ENCODE measurements around the gene HLA-DMA. TPM values are rescaled to one million over a fixed set of nuclear protein-coding genes. Genes with fewer than 3 reads are reported as not detected.

HLA-DMA gene
- total and polyA plus RNA-seq, 2 of the 13 experiments (the other 11 are each of a cell fraction or from before 2014, with no cell fraction given): 0.70 to 0.71 TPM

DNA sequence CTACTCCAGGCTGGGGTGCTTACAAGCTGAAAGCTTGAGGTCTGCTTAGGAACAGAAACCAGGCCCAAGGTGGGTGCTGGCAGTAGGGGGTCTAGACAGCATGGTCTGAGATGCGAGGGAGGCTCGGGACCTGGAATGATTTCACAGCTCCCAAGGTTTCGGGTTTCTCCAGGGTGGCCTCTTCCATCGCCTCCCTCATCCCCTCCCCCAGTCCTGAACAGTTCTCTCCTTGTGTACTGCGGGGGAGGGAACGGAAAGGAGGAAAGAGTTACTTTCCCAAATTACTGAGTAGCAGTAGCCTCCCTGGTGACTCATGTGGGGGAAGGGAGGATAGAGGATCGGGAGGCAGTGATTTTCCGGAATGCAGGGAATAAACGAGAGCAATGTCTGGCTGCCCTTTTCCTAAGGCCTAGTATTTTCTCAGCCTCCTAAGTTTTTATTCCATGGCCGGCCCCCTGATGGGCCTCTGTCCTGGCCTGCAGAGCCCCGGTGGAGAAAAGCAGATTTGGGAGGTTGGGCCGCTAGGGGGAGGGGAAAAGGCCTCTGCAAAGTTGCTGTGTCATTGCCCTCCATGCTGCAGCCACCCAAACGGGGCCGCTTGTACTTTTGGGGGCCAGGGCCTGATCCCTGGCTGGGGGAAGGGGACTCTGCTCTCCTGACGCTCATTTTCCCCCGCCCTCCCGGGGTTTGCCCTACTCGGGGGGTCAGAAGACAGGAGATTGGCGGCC, 17.0 kb upstream of the HLA-DMA start (continued):
- TF ChIP-seq ZFX (CRISPR knock-in tag; IDR thresholded peaks at IDR 0.05; ENCODE audit: low read depth): peak; percentile 91
- no peak for TF ChIP-seq ZNF83 (CRISPR knock-in tag; IDR thresholded peaks at IDR 0.05; ENCODE audit: borderline replicate concordance)
- TF ChIP-seq ZBTB7B (CRISPR knock-in tag; IDR thresholded peaks at IDR 0.05): no peak; the same call in 1 of the 2 replicates
- no peak for TF ChIP-seq HMG20A (CRISPR knock-in tag; IDR thresholded peaks at IDR 0.05; ENCODE audit: borderline replicate concordance)
- TF ChIP-seq ZNF703 (CRISPR knock-in tag; IDR thresholded peaks at IDR 0.05; ENCODE audit: borderline replicate concordance): peak; percentile 60; the same call in 1 of the 2 replicates
- 0 out of 2 replicates have a peak, but pooled peaks have one; percentile 40 for TF ChIP-seq TEAD2 (CRISPR knock-in tag; IDR thresholded peaks at IDR 0.05)
- no peak for TF ChIP-seq SIX4 (CRISPR knock-in tag; IDR thresholded peaks at IDR 0.05)
- TF ChIP-seq, protein P1, sequence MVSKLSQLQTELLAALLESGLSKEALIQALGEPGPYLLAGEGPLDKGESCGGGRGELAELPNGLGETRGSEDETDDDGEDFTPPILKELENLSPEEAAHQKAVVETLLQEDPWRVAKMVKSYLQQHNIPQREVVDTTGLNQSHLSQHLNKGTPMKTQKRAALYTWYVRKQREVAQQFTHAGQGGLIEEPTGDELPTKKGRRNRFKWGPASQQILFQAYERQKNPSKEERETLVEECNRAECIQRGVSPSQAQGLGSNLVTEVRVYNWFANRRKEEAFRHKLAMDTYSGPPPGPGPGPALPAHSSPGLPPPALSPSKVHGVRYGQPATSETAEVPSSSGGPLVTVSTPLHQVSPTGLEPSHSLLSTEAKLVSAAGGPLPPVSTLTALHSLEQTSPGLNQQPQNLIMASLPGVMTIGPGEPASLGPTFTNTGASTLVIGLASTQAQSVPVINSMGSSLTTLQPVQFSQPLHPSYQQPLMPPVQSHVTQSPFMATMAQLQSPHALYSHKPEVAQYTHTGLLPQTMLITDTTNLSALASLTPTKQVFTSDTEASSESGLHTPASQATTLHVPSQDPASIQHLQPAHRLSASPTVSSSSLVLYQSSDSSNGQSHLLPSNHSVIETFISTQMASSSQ (IDR thresholded peaks at IDR 0.05; ENCODE audit: low read depth): no peak
- TF ChIP-seq, protein P1 (CRISPR knock-in tag; IDR thresholded peaks at IDR 0.05; ENCODE audit: borderline replicate concordance): peak; percentile 14; the same call in 1 of the 2 replicates
- TF ChIP-seq, protein P2, sequence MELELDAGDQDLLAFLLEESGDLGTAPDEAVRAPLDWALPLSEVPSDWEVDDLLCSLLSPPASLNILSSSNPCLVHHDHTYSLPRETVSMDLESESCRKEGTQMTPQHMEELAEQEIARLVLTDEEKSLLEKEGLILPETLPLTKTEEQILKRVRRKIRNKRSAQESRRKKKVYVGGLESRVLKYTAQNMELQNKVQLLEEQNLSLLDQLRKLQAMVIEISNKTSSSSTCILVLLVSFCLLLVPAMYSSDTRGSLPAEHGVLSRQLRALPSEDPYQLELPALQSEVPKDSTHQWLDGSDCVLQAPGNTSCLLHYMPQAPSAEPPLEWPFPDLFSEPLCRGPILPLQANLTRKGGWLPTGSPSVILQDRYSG (CRISPR knock-in tag; IDR thresholded peaks at IDR 0.05): peak; percentile 82
- TF ChIP-seq FOXA1 (IDR thresholded peaks at IDR 0.05): no peak
- TF ChIP-seq FOXA1 (CRISPR knock-in tag; IDR thresholded peaks at IDR 0.05): 0 out of 2 replicates have a peak, but pooled peaks have one; percentile 24
- TF ChIP-seq CHCHD3 (CRISPR knock-in tag; IDR thresholded peaks at IDR 0.05): 0 out of 2 replicates have a peak, but pooled peaks have one; percentile 16
- no peak for TF ChIP-seq ZNF460 (CRISPR knock-in tag; IDR thresholded peaks at IDR 0.05; ENCODE audit: borderline replicate concordance)
- TF ChIP-seq ARNTL (CRISPR knock-in tag; IDR thresholded peaks at IDR 0.05): peak; percentile 27; the same call in 1 of the 2 replicates
- TF ChIP-seq, protein P3, sequence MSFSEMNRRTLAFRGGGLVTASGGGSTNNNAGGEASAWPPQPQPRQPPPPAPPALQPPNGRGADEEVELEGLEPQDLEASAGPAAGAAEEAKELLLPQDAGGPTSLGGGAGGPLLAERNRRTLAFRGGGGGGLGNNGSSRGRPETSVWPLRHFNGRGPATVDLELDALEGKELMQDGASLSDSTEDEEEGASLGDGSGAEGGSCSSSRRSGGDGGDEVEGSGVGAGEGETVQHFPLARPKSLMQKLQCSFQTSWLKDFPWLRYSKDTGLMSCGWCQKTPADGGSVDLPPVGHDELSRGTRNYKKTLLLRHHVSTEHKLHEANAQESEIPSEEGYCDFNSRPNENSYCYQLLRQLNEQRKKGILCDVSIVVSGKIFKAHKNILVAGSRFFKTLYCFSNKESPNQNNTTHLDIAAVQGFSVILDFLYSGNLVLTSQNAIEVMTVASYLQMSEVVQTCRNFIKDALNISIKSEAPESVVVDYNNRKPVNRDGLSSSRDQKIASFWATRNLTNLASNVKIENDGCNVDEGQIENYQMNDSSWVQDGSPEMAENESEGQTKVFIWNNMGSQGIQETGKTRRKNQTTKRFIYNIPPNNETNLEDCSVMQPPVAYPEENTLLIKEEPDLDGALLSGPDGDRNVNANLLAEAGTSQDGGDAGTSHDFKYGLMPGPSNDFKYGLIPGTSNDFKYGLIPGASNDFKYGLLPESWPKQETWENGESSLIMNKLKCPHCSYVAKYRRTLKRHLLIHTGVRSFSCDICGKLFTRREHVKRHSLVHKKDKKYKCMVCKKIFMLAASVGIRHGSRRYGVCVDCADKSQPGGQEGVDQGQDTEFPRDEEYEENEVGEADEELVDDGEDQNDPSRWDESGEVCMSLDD (CRISPR knock-in tag; IDR thresholded peaks at IDR 0.05; ENCODE audit: borderline replicate concordance): peak; percentile 81
- TF ChIP-seq YEATS2 (CRISPR knock-in tag; IDR thresholded peaks at IDR 0.05; ENCODE audit: borderline replicate concordance): peak; percentile 18; the same call in 1 of the 2 replicates
- TF ChIP-seq PTBP1 (IDR thresholded peaks at IDR 0.05; ENCODE audit: low read depth, low read length, poor library complexity, severe bottlenecking): peak; percentile 92
- no peak for TF ChIP-seq ZSCAN12 (CRISPR knock-in tag; IDR thresholded peaks at IDR 0.05)
- peak; percentile 84 for TF ChIP-seq FOSL2 (CRISPR knock-in tag; IDR thresholded peaks at IDR 0.05)
- TF ChIP-seq FOXK2 (IDR thresholded peaks at IDR 0.05): no peak
- TF ChIP-seq RNF2 (conservative IDR thresholded peaks at IDR 0.05; ENCODE audit: low read depth): peak; percentile 14; the same call in 1 of the 2 replicates
- no peak for TF ChIP-seq RCOR2 (CRISPR knock-in tag; IDR thresholded peaks at IDR 0.05)
